NCI-H1930 (cell line): ENCODE results near the gene CCDC71L.

ENCODE experiments used
- DNase-seq, 2 experiments: peaks; one replicate each; lab custom pipeline; 2025; lab: John Stamatoyannopoulos, UW

CCDC71L gene

GRCh38 chr7:106625678-106626301 lies 35.2 kb downstream of the CCDC71L start:
- DNase-seq, result no peak

- no peak for DNase-seq
Measured at GRCh38 chr7:106623853-106624252, 37.1 kb downstream of the CCDC71L start.

- DNase-seq, result no peak
Measured at GRCh38 chr7:106623315-106623660, 37.7 kb downstream of the CCDC71L start.

GRCh38 chr7:106622654-106623314 lies 38.2 kb downstream of the CCDC71L start:
- no peak for DNase-seq

GRCh38 chr7:106621393-106622132 lies 39.4 kb downstream of the CCDC71L start:
- DNase-seq, result no peak

GRCh38 chr7:106620676-106621075 lies 40.3 kb downstream of the CCDC71L start:
- DNase-seq, result no peak

- DNase-seq, result no peak
Measured at GRCh38 chr7:106620034-106620433, 40.9 kb downstream of the CCDC71L start.

GRCh38 chr7:106619213-106619612 lies 41.7 kb downstream of the CCDC71L start:
- no peak for DNase-seq

GRCh38 chr7:106618480-106618879 lies 42.5 kb downstream of the CCDC71L start:
- no peak for DNase-seq

GRCh38 chr7:106617860-106618259 lies 43.1 kb downstream of the CCDC71L start:
- no peak for DNase-seq

GRCh38 chr7:106616708-106617051 lies 44.3 kb downstream of the CCDC71L start:
- no peak for DNase-seq

GRCh38 chr7:106615808-106616707 lies 44.9 kb downstream of the CCDC71L start:
- no peak for DNase-seq

- no peak for DNase-seq
Measured at GRCh38 chr7:106614751-106615150, 46.2 kb downstream of the CCDC71L start.

GRCh38 chr7:106613848-106614560 lies 47.0 kb downstream of the CCDC71L start:
- no peak for DNase-seq

- no peak for DNase-seq
Measured at GRCh38 chr7:106613279-106613678, 47.7 kb downstream of the CCDC71L start.

GRCh38 chr7:106612432-106612831 lies 48.5 kb downstream of the CCDC71L start:
- no peak for DNase-seq

- DNase-seq, result no peak
Measured at GRCh38 chr7:106611911-106612310, 49.0 kb downstream of the CCDC71L start.

GRCh38 chr7:106610996-106611886 lies 49.7 kb downstream of the CCDC71L start:
- DNase-seq, result no peak

GRCh38 chr7:106609416-106609815 lies 51.5 kb downstream of the CCDC71L start:
- no peak for DNase-seq

GRCh38 chr7:106608661-106609060 lies 52.3 kb downstream of the CCDC71L start:
- no peak for DNase-seq
